Pancreas (tissue), 10 donors: Measurements from ENCODE around the gene C3orf52. TPM values are rescaled to one million over a fixed set of nuclear protein-coding genes. Genes with fewer than 3 reads are reported as not detected.

Experiments used
- ATAC-seq, 4 donors: fragments of 200-7000 bp; cut with Tn5 transposase; one replicate each; pipeline versions ENCODE4 v1.8.0 to v1.9.1; 2020; ENCODE audit warnings: mild to moderate bottlenecking in 4 of 4, moderate library complexity in 4 of 4
- DNase-seq, 6 donors: peaks; one replicate each; pipeline ENCODE4 v3.0.0-alpha.2; 2020
- FAIRE-seq: peaks from 2 replicates; lab custom pipeline; 2012; peaks lifted over from hg19 to GRCh38; lab: Jason Lieb, UNC
- H3K27ac ChIP-seq, 4 donors: fragments of 200-600 bp; sonication (generic); 1 replicate in 3 of 4; 2 replicates in 1 of 4; pipeline versions ENCODE4 v1.5.0 to v1.8.0; 2020
- H3K27me3 ChIP-seq, 4 donors: fragments of 200-600 bp; one replicate each; pipeline ENCODE4 v1.8.0; 2021
- H3K36me3 ChIP-seq, 3 donors: fragments of 200-600 bp; sonication (generic) in 1 of 3; one replicate each; pipeline versions ENCODE4 v1.5.0 to v1.8.0; 2020 to 2021
- H3K4me1 ChIP-seq, 3 donors: fragments of 200-600 bp; one replicate each; pipeline ENCODE4 v1.8.0; 2021
- H3K4me3 ChIP-seq, 4 donors: fragments of 200-600 bp; sonication (generic) in 2 of 4; one replicate each; pipeline versions ENCODE4 v1.5.0 to v1.8.0; 2020 to 2021
- H3K9me3 ChIP-seq, 4 donors: fragments of 200-600 bp; one replicate each; pipeline ENCODE4 v1.8.0; 2021
- CTCF ChIP-seq, 4 donors: fragments of 200-600 bp; sonication (generic) in 3 of 4; IDR thresholded peaks; one replicate each; pipeline versions ENCODE4 v1.5.0 to v1.8.0; 2021; ENCODE audit warnings: antibody characterized with exemption in 4 of 4
- whole genome bisulfite sequencing, 2 donors: extraction: QIAGEN DNeasy Blood & Tissue Kit; methylation state at CpG; one replicate each; pipeline ENCODE4 v1.1.7; 2013; 5-methylcytosine and 5-hydroxymethylcytosine counted together
- intact Hi-C, 3 donors: fragments of 100-400 bp; cut with DNase I; formaldehyde crosslinking; loops; one replicate each; pipeline versions ENCODE4 v1.11.1 to v1.14.2; 2022
- polyA plus RNA-seq, 2 donors: library from polyadenylated mRNA; stranded (reverse); fragments of 200-250 nt; gene quantifications; one replicate each; pipeline ENCODE4 v1.2.3, GENCODE V29; 2013
- total RNA-seq, 6 donors: library from RNA; stranded (reverse); fragmentation: NEBNext Ultra II Directional in 4 of 6; extraction: Animal tissue kit (Norgen Biotek cat#: 25700) in 4 of 6; gene quantifications; one replicate each; pipeline versions ENCODE4 v1.2.1 to v1.2.4, GENCODE V29; 2021 to 2023
- donor health status: healthy with polysubstance abuse.
- donor health status: DM: no; HTN: no; CAD: no; lungs with moderate emphysema.
- donor health status: DM: no; HTN: no; CAD: no.
- donor health status: control.
- donor health status: control.
- donor health status: Bipolar disorder and iron deficiency.
- donor health status: DM: yes; HTN: yes; CAD: no.
- donor health status: DM: no; HTN: no; CAD: no.
- donor health status: DM: no; HTN: no; CAD: no.
- donor health status: DM: yes; HTN: yes; CAD: no.

C3orf52 gene
- total and polyA plus RNA-seq, 8 donors, result 9.7 to 51.7 (median 21.4) TPM

DNA sequence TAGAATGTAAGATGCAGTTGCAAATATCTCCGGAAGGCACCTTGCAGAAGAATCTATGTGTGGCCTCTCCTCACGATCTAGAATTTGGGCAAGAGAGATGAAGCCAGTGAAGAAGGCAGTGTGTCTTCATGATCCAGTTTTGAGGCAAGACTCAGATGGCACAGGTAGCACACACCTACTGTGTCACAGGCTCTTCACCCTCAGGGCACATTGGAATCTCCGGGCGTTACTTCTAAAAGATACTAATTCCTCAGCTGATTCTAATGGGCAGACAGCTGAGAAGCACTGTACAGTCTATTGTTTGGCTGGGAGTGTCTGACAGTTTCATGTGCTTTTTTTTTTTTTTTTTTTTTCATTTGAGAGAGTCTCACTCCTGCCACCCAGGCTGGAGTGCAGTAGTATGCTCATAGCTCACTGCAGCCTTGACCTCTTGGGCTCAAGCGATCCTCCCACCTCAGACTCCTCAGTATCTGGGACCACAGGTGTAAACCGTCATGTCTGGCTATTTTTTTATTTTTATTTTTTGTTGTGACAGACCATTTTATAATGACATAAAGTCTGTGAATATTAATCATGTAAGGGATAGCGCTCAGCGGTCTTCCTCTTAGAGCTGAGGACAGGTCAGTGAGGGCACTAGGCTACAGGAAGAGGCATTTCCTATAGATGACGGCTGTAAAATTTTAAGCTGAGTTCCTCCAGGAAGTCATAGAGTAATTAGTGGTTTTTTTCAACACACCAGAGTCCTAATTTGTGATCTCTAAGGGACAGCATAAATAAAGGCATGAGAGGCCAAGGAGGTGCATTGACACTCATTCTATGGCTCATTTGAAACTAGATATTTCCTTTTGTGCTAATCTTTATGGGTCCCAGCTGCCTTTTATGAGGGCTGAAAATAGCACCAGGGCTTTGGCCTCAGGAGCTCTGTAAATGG is 4.0 kb downstream of the C3orf52 start:
- Histone ChIP-seq H3K27ac (peak overlapping the region in 3 of 4 donors; percentile 10 to 89 (median 87)), H3K4me1 (peaks cover 0 to 34% (median 4%) of the 10 kb centered on the region in 3 donors), H3K9me3 (no peaks in the 10 kb centered on the region), H3K27me3 (no peaks in the 10 kb centered on the region), H3K36me3 (no peaks in the 10 kb centered on the region), H3K4me3 (peak overlapping the region in 2 of 4 donors; percentile 51 to 71)
- no peak for ATAC-seq
- no peak for DNase-seq
- no peak for FAIRE-seq
- intact Hi-C loops, result no loop called here
- TF ChIP-seq CTCF (IDR thresholded peaks at IDR 0.05), result no peak
- WGBS, 2 donors, result 48% methylated on average over 9 of the region's 9 CpGs

DNA sequence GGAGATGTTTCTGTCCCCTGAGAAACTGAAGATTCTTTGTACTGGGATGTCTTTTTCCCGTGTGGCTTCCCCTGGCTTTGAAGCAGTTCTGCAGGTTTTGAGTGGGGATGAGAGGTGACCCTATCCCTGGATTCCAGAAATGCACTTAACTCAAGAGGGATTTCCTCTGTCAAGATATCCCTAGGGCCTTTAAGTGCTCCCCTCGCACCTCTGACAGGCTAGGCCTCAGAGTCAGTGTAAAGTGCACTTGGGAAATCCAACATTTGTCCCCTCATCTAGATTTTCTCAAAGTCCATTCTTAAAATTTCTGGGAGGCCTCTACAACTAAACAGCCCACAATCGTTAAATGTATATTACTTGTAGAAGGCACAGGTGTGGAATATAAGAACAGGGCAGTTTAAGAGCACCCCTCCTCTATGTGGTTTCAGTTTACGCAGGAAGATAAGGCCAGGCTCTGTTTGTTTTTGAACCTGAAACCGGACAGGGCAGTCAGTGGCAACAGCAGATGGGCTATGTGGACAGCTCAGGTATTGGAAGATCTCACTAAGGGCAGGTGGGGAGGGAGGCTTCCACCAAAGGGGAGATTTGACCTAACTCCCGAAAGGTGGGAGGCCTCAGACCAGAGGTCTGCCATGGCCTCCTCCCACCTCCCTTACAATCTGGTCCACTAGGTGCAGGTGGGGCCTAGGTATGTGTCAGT is 4.8 kb downstream of the C3orf52 start:
- intact Hi-C loops, result no loop called here
- H3K27ac ChIP-seq, result peak overlapping the region; percentile 10 to 89 (median 69)
- FAIRE-seq, result no peak

GRCh38 chr3:112092496-112093179 is 6.4 kb downstream of the C3orf52 start:
- no peak for TF ChIP-seq CTCF (IDR thresholded peaks at IDR 0.05)
- H3K4me1 ChIP-seq, result peaks cover 2 to 40% (median 4%) of the 10 kb centered on the region in 3 donors
- ATAC-seq (peak in 2 of 4 donors; percentile 0 to 17), DNase-seq (peak in 1 of 6 donors; percentile 23), FAIRE-seq (no peak)
- no peaks in the 10 kb centered on the region for H3K36me3 ChIP-seq
- no peaks in the 10 kb centered on the region for H3K9me3 ChIP-seq
- peak overlapping the region in 2 of 4 donors; percentile 51 to 71 for H3K4me3 ChIP-seq
- 30 to 31% methylated on average over 6 of the region's 6 CpGs for WGBS, 2 donors
- peak overlapping the region in 3 of 4 donors; percentile 17 to 89 (median 87) for H3K27ac ChIP-seq
- intact Hi-C loops, result no loop called here
- H3K27me3 ChIP-seq, result no peaks in the 10 kb centered on the region

More for the DNA sequence above, 4.8 kb downstream of the C3orf52 start:
- Histone ChIP-seq H3K9me3 (no peaks in the 10 kb centered on the region), H3K4me3 (peak overlapping the region in 2 of 4 donors; percentile 51 to 71), H3K4me1 (peaks cover 0 to 34% (median 0%) of the 10 kb centered on the region in 3 donors), H3K27me3 (no peaks in the 10 kb centered on the region), H3K36me3 (no peaks in the 10 kb centered on the region)
- ATAC-seq (peak; percentile 25 to 54 (median 52)), DNase-seq (peak in 4 of 6 donors; percentile 31 to 61 (median 46))
- WGBS, 2 donors, result 35 to 38% methylated on average over 6 of the region's 6 CpGs
- TF ChIP-seq CTCF (IDR thresholded peaks at IDR 0.05), result no peak

DNA sequence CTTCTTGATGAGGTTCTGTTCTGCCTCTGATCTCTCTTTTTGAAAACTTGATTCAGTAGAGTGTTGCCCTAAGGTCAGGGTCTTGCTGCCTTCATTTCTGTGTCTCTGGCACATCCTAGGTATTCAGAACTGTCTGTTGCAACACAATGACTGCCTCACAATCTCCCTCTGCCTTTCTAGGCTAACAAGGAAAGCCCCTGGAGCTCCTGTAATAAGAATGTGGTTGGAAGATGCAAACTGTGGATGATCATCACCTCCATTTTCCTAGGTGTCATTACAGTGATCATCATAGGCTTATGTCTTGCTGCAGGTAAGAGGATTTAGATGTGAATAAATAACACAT is 7.0 kb downstream of the C3orf52 start:
- no peak for ATAC-seq
- Histone ChIP-seq H3K27ac (peak overlapping the region in 3 of 4 donors; percentile 6 to 89 (median 87)), H3K27me3 (no peaks in the 10 kb centered on the region), H3K36me3 (no peaks in the 10 kb centered on the region), H3K4me1 (peaks cover 3 to 42% (median 4%) of the 10 kb centered on the region in 3 donors), H3K9me3 (no peaks in the 10 kb centered on the region), H3K4me3 (peak overlapping the region in 2 of 4 donors; percentile 51 to 71)
- no peak for DNase-seq
- TF ChIP-seq CTCF (IDR thresholded peaks at IDR 0.05), result no peak
- no peak for FAIRE-seq
- intact Hi-C loops, result no loop called here
